NCI-H2196 (cell line): ENCODE measurements around the gene SERPINA9.
"Not testable (repeated sequence)": the region's sequence is repeated elsewhere in the genome, so short reads cannot be mapped to it uniquely, and the experiment has no call there.

Source experiments
- DNase-seq: peaks from one replicate; lab custom pipeline; 2025; ENCODE audit not compliant: unreplicated experiment; lab: John Stamatoyannopoulos, UW

Gene SERPINA9

DNA sequence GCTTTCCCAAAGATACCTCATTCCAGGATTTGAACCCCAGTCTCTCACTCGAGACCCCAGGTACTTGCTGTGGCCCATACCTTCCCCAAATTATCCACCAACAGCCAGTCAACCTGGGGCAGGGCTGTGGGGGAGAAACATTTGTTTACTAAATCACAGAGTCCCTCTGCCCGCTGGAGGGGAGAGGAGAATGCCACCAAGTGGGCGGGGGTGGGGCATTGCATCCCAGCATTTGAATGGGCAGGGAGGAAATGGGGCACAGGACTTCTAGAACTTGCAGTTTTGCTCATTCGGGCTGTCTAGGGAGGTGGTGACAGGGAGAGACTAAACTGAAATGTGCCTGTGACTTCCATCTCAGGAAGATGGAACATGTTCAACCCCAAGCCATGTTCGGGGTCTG is 10.9 kb upstream of the SERPINA9 start:
- no peak for DNase-seq

DNA sequence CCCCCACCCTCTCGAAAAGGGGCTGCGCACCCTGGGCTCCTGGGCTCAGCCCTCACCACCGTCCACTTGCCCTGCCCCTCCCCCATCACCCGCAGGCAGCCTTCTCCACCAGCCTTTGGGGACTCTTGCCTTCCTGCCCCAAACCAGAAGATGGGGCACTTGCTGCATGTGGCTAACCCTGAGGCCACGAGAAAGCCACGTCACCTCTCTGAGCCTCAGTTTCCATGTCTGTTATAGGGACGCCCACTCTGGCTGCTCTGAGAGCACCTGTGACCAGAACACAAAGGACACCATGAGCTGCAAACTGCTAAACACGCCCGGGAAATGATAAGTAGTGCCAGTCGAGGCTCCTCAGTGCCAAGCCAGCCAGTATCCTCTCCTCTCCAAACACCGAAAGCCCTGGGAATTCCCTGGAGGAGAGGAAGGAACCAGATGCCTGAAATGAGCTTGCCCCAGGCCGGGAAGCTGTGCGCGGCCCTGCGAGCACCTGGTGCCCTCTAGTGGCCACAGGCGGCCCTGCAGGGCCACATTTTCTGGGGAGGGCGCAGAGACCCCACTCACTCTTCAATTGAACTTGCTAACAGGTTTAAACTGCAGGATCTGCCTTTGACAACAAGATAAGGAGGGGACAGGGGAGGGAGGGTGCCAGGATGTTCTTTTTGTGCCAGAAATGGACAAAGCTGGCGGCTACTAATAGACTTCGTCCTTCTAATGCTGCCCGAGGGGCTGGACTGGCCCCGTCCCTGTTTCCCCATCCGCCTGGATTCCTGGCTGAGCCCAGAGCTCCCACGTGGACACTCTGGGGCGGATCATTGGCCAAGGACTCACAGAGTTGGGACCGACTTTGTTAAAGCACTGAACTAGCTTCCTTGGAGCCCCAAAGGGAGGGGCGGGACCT is 10.2 kb upstream of the SERPINA9 start:
- peak; percentile 32 for DNase-seq

DNA sequence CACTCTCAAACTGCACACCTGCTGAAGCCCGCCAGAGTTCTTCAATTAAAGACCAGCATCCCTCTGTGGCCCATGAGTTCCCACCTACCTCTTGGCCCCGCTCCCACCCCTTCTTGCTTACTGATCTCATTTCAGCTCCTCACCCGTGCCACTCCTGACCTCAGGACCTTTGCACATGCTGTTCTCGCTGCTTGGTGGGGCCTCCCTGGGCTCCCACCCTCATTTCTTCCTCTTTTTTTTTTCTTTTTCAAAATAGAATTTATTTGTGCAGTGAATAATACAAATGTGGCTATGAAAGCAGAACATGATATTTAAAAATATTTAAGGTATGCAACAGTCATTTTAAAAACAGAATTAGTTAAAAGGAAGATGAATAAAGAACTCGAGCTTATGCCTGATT is 8.5 kb upstream of the SERPINA9 start:
- DNase-seq = no peak

DNA sequence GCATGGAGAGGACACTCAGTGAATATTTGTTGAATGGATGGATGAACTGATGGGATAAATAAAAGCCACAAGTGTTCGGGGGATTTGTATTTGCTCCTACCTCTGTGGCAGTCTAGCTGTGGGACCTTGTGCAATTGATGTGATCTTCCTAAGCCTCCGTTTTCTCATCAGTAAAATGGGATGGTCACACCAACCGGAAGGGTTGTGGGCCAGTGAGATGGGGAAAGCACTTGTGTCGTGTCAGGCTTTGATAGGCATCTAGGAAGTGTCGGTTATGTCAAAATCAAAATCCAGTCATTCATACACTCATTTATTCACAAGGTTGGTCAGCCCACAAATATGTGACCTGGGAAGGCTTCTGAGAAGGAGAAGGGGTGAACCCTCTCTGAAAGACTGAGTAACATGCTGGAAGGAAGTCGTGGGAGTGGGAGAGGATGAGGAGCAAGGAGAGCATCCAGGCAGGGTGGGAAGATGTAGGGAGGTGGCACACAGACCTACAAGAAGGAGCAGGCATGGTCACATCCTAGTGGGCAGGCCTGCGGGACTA is 7.8 kb upstream of the SERPINA9 start:
- no peak for DNase-seq

DNA sequence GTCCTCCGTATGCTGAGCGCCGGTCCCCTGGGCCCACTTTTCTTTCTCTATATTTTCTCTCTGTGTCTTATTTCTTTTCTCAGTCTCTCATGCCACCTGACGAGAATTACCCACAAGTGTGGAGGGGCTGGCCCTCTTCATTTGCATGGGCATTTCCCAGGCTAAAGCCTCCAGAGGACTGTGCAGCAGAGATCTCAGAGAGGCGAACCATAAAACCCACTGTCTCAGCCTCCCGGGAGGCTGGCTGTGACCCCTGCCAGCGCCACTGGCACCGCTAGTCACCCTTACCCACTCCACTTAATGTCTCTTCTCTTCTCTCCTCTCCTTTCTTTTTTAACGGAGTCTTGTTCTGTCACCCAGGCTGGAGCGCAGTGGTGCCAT is 7.1 kb upstream of the SERPINA9 start:
- DNase-seq = no peak

DNA sequence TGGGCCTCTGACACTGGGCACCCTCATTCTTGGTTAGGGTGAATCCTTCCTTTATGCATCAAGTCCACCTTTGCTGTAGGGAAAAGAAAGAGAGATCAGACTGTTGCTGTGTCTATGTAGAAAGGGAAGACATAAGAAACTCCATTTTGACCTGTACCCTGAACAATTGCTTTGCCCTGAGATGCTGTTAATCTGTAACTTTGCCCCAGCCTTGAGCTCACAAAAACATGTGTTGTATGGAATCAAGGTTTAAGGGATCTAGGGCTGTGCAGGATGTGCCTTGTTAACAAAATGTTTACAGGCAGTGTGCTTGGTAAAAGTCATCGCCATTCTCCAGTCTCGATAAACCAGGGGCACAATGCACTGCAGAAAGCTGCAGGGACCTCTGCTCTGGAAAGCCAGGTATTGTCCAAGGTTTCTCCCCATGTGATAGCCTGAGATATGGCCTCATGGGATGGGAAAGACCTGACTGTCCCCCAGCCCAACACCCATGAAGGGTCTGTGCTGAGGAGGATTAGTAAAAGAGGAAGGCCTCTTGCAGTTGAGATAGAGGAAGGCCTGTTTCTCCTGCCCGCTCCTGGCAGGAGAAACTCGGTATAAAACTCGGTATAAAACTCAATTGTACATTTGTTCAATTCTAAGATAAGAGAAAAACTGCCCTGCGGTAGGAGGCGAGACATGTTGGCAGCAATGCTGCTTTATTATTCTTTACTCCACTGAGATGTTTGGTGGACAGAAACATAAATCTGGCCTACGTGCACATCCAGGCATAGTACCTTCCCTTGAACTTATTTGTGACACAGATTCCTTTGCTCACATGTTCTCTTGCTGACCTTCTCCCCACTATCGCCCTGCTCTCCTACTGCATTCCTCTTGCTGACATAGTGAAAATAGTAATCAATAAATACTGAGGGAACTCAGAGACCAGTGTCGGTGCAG is 6.4 kb upstream of the SERPINA9 start:
- DNase-seq = not testable (repeated sequence)

DNA sequence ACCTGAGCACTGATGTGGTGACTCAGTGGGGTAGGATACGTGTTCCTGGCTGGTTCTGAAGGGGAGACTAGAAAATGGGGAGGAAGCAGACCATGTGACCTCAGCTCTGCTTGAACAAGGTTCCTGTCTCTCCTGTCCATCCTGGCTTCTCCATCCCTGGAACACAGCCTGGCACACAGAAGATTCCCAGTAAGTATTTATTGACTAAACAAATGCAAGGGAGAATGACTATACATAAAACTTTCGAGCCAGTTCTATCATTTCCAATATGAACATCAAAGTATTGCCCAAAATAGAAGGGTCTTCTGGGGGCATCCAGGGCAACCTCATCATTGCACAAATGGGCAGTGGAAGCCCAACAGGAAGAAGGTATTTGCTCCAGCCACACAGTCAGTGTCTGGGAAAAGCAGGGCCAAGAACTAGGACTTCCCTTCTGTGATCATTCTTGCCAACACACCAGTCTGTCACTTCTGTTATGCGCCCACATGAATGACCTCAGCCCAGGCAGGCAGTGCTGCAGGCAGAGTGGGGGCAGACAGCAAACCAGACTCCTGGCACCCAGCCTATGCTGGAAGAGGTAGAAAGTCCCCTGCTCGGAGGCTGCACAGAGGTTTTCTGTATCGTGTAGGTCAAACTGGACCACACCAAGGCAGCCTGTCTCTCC is 5.6 kb upstream of the SERPINA9 start:
- no peak for DNase-seq

DNA sequence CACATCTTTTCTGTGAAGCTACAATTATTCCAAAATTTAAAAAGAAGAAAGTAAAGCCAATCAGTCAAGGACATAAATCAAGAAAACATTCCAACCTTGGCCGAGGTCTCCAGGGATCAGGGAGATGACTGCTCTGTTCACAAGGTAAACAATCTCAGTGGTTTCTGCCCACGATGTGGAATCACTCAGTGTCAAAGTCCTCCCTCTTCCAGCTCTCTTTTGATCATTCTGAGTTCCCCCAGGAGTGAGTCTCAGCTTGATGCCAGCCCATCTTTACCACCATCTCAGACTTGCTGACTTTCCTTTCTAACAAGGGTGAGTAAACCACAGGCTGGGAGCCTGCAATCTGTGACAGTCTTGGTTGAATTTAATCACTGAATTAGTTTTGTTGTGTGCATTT is 4.8 kb upstream of the SERPINA9 start:
- DNase-seq = no peak

DNA sequence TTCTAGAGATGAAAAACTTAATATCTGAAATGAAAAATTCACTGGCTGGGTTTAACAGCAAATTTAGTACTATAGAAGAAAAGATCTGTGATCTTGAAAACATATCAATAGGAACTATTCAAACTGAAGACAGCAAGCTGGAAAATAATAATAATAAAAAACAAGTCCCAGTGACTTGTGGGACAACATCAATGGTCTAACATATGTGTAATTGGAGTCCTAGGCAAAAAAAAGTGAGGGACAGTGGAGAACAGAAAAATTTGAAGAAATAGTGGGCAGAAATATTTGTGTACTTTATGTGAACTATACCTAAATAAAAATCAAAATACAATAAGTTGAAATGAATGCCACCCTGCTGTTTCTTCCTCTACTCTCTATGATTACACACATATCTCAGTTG is 2.4 kb upstream of the SERPINA9 start:
- no peak for DNase-seq

DNA sequence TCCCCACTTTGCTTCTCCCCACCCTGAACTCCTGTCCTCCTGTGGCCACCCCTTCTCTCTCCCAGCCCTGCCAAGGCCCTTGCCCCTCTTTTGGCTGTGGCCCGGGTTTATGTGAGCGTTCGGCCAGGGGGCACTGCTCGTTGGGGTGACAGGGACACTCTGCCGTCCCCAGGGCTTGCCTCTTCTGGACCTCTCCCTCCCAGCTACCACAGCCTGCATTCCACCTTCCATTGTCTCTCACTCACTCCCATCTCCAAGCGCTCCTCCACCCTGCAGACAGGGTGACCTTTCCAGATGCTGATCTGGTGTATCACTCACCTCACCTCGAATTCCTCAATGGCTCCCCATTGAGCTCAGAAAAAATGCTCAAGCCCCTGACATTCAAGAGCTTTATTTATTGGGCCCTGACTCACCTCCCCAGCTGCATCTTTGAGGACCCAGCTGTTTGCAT is 1.4 kb downstream of the SERPINA9 start:
- no peak for DNase-seq

DNA sequence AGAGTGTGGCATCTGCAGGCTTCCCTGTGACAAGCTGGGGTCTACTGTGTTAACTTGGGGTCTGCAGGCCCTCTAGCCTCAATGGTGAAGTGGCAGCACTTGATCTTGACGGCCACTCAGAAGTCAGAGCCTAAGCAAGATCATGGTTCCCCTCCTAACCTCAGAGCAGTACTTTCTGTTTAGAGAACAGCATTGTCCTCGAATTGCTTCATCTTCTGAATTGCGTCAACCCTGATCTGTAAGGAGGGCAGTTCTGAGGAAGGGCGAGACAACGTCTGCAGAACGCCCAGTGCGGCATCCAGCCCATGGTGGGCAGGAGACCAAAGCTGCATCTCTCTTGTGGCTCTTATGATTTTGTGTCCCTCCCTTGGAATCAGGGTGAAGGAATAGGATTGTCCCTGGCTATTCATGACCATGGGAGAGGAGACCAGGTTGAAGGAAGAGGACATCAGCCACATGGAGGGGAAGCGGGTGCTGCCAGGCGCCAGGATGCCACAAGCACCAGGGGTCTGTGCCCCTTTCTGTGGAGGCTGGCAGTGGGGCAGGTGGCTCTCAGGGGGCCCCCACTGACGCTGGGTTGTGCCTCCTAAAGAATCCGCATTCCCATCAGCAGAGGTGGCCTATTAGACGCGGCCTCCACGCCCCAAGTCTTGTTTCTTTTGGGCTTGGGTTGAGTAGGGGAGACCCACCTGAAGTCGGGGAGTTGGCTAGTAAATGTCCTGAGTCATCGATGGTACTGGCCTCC is 2.2 kb downstream of the SERPINA9 start:
- DNase-seq = no peak

DNA sequence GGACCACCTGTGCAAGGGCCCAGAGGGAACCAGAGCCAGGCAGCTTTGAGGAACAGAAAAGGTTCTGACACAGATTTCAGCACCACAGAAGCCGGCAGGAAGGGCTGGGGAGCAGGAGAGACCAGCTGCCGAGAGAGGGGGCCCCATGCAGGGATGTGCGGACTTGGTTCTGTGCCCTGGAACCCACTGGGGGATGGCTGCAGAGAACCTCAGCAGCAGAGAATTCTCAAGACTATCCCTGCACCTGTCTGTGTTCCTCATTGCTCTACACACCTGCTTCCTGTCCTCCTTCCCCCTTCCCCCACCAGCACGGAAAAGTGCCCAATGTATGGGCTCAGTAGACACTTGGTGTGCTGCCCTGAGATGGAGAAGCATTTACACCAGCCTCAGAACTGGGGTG is 3.2 kb downstream of the SERPINA9 start:
- no peak for DNase-seq

DNA sequence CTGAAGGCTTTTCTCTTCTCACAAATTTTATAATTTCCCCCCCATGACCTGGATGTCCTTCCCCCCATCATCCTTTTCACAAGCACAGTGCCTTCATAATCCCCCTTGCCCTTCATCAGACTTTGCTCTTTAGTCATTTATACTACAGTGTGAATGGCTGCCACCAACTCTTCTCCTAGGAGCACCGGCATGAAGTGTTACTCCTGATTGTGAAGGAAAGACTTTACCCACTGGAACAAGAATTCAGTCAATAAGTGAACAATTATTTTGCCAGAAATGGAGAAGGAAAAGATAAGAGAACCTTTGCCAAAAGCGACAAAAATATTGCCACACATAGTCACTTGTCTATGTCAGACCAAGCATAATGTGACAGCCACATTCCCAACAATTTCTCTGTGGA is 5.0 kb downstream of the SERPINA9 start:
- DNase-seq = no peak

DNA sequence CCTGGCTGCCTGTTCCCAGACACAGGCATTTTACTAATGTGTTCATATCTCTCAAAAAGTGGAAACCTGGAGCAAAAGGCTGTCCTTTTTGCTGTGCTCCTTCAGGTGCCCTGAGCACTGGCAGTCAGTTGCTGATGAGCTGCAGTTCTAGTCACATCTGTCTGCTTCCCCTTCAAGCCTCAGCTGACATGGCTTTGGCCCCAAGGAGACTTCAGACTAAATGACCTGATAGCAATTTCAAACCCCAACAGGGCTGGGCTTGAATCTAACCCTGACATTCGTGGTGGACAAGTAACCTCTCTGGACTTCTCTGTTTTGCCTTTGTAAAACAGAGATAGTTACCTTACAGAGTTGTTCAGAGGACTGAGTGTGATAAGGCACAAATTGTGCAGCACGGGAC is 5.7 kb downstream of the SERPINA9 start:
- DNase-seq = no peak

DNA sequence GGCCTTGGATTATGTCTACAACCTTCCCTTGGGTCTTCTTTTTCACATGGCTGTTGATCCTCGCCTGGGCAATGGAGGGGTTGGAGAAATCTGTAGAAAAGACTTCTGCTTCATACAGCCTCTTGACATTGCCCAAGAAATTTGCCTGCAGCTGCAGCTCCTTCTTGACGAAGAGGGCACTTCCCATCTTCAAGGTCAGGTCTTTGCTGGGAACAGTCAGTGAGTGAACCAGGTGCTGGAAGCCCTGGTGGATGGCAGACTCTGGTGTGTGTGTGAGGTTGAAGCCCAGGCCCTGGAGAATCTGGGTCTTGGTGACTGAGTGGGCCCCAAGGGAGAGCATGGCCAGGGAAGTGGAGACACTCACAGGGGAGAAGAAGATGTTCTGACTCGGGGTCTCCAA is 6.7 kb downstream of the SERPINA9 start:
- DNase-seq = no peak

DNA sequence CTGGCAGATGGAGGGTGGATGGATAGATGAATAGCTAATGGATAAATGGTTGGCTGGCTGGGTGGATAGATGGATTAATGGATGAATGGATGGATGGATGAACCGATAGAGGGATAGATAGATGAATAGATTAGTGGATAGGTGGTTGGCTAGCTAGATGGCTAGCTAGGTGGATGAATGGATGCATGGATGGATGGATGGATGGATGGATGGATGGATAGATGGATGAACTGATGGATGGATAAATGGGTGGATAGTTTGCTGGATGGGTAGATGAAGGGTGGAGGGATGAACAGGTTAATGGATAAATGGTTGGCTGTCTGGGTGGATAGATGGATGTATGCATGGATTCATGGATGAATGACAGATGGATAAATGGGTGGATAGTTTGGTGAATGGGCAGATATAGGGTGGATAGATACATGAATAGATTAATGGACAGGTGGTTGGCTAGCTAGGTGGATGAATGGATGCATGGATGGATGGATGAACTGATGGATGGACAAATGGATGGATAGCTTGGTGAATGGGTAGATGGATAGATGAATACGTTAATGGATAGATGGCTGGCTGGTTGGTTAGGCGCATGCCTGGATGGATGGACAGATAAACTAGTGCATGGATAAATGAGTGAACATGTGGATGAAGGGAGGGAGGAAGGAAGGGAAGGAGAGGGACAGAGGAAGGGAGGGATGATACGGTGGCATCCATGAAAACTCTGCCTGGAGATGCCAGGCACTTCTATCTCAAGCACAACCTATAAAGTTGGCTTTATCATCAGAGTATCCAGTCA is 8.1 kb downstream of the SERPINA9 start:
- DNase-seq = no peak

DNA sequence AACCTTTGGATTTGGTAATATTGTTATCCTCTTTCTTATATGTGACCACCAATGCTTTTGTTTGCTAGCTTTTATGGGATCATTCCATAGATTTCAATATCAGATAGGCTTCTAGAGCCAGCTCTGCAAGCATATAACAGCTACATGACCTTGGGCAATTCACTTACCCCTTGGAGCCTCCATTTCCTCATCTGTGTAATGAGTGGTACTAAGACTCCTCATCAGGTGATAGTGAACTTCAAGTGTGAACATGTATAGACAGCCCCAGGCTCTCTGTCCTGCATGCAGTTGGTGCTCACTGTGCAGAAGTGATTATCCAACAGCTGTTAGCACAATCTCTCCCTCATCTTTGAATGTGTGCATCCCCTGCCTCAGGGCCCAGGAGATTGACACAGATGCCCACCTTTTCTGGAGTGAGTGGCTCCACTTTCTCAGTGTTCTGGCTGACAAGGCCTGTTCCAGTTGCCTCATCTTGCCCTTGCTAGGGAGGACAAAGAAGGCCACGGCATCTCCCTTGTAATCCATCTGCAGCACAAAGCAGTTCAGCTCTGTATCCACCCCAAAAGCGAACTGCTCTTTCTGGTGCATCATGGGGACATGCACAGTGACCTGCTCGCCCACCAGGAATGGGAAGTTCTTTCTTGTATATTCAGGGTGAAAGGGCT is 9.2 kb downstream of the SERPINA9 start:
- DNase-seq = no peak

DNA sequence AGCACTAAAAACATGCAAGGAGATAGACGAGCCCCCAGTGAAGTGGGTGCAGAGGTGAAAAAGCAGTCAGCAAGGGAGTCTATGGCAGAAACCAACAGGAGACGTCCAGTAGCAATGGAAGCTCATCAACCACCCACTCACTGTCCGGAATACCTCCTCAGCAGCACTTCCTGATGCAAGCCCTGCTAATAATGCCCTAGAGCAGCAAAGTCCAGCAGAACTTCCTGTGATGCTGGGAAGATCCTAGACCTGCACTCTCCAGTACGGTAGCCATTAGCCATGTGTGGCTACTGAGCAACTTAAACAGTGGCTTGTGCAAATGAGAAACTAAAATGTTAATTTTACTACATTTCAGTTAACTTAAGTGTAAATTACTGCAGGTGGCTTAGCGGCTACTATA is 11.0 kb downstream of the SERPINA9 start:
- DNase-seq = no peak

DNA sequence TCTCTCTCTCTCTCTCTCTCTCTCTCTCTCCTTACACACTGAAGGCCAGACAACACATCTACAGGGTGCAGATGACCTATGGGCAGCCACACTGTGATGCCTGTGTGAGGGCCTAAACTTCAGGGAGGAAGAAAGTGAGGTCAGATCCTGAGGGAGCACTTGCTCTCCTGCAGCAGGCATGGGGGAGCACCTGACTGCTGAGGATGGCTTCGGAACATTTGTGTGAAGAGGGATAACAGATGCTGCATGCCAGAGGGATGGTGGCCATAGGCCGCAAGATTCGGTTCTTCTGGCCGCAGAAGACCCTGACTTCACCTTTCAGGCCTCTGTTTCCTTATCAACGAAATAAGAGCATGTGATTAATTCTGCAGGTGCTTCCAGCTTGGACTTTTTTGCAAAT is 11.7 kb downstream of the SERPINA9 start:
- no peak for DNase-seq
